Measurements from ENCODE around the gene NRXN3. TPM values are rescaled to one million over a fixed set of nuclear protein-coding genes. Genes with fewer than 3 reads are reported as not detected.

Gene NRXN3
- total RNA-seq, 1 donor from 2014 or later, result 4.1 TPM

GRCh38 chr14:79914595-79914994, 1744.4 kb downstream of the NRXN3 start:
- DNase-seq (ENCODE audit: low spot score), result no peak
- intact Hi-C loops (cut with DNase I), result no loop called here

- intact Hi-C loops (cut with DNase I), result no loop called here
- no peak for DNase-seq (ENCODE audit: low spot score)
Observed at GRCh38 chr14:79915406-79915805, 1745.2 kb downstream of the NRXN3 start.

GRCh38 chr14:79916281-79916680, 1746.1 kb downstream of the NRXN3 start:
- intact Hi-C loops (cut with DNase I), result no loop called here
- no peak for DNase-seq (ENCODE audit: low spot score)

GRCh38 chr14:79916892-79917291, 1746.7 kb downstream of the NRXN3 start:
- no peak for DNase-seq (ENCODE audit: low spot score)
- intact Hi-C loops (cut with DNase I), result no loop called here
